Neural cell (in vitro differentiated cells): ENCODE measurements around the gene GNPTAB.

Experiments used
- EP300 ChIP-seq: fragments of 450-650 bp; conservative IDR thresholded peaks from 2 replicates; pipeline ENCODE4 v1.6.1; 2014; ENCODE audit warnings: antibody characterized with exemption, mild to moderate bottlenecking, moderate library complexity; ENCODE audit not compliant: poor library complexity, severe bottlenecking
- EZH2 ChIP-seq: fragments of 200-600, 300-800 bp; shearing (Covaris generic), sonication (generic); IDR thresholded peaks from 2 replicates; pipeline ENCODE4 v1.6.1; 2014; ENCODE audit warnings: antibody characterized with exemption, low read length, borderline replicate concordance, mild to moderate bottlenecking; ENCODE audit not compliant: insufficient read depth, poor library complexity, severe bottlenecking
- POLR2AphosphoS5 ChIP-seq: IDR thresholded peaks from 2 replicates; pipeline ENCODE4 v1.6.1; 2012
- RAD21 ChIP-seq: fragments of 450-650 bp; conservative IDR thresholded peaks from 2 replicates; pipeline ENCODE4 v1.6.1; 2014; ENCODE audit warnings: antibody characterized with exemption, mild to moderate bottlenecking, moderate library complexity
- SMC3 ChIP-seq: fragments of 450-650 bp; conservative IDR thresholded peaks from 2 replicates; pipeline ENCODE4 v1.6.1; 2014; ENCODE audit warnings: antibody characterized with exemption, mild to moderate bottlenecking, moderate library complexity; ENCODE audit not compliant: poor library complexity
- TAF1 ChIP-seq: IDR thresholded peaks from 2 replicates; pipeline ENCODE4 v1.6.1; 2012; ENCODE audit warnings: low read depth
- TF ChIP-seq, protein P1 (sequence below): fragments of 450-650 bp; IDR thresholded peaks from 2 replicates; pipeline ENCODE4 v1.5.1; 2014; ENCODE audit warnings: antibody characterized with exemption, mild to moderate bottlenecking, moderate library complexity; ENCODE audit not compliant: poor library complexity, severe bottlenecking

DNA sequence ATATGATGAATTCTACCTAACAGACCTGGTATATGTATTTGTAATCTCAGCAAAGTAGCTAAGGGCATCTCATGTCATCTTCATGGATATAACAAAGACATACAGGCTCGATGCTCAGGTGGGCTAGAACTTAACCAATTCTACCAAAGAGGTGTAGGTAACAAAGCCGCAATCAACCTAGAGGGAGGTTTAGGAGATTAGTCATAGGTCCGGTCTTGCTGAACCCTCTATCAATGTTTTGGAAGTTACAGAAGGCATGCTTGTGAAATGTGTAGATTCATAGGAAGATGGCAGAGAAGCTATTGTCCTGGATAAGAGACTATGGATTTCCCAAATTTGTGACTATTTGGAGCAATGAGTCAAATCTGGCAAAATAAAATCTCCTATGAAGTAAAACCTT lies 48.9 kb downstream of the GNPTAB start:
- no peak for TF ChIP-seq POLR2AphosphoS5
- no peak for TF ChIP-seq TAF1
- TF ChIP-seq, protein P1, sequence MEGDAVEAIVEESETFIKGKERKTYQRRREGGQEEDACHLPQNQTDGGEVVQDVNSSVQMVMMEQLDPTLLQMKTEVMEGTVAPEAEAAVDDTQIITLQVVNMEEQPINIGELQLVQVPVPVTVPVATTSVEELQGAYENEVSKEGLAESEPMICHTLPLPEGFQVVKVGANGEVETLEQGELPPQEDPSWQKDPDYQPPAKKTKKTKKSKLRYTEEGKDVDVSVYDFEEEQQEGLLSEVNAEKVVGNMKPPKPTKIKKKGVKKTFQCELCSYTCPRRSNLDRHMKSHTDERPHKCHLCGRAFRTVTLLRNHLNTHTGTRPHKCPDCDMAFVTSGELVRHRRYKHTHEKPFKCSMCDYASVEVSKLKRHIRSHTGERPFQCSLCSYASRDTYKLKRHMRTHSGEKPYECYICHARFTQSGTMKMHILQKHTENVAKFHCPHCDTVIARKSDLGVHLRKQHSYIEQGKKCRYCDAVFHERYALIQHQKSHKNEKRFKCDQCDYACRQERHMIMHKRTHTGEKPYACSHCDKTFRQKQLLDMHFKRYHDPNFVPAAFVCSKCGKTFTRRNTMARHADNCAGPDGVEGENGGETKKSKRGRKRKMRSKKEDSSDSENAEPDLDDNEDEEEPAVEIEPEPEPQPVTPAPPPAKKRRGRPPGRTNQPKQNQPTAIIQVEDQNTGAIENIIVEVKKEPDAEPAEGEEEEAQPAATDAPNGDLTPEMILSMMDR: no peak
- TF ChIP-seq EZH2: no peak
- no peak for TF ChIP-seq SMC3
- no peak for TF ChIP-seq EP300
- no peak for TF ChIP-seq RAD21
